Measurements from ENCODE around the gene CYTH1.

GRCh38 chr17:78670850-78671725, 111.0 kb downstream of the CYTH1 start:
- TF ChIP-seq GATA3 (IDR thresholded peaks at IDR 0.05; ENCODE audit: low read depth, low read length) (no peak), GATA2 (IDR thresholded peaks at IDR 0.05; ENCODE audit: low read depth, low read length) (no peak)

Measured in SH-SY5Y (cell line).